ENCODE results near the gene KCNH6.
A peak's percentile ranks its signal among the peaks of the same experiment; 100 is the strongest.

Gene KCNH6

DNA sequence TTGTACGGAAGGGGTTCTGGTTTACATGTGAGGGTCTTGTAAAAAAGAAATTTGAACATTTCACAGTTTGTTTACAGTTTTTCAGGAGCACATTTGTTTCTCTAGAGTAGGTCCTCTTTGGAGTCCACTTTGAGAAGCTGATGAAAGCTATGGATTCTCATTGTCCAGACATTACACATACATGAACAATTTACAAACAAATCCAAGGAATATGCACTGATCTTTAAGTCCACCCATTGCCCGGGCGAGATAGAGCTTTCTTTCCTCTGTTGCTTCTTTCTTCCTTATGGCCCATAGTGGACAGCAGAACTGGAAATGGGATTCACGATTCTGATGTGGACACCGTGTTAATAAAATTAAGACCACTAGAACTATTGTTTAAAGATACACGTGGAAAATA lies 29.1 kb downstream of the KCNH6 start:
- peak overlapping the region in 1 of 2 donors; percentile 24 for H3K9ac ChIP-seq (ENCODE audit: low read depth in 1 of 2, low read length in 2 of 2)

DNA sequence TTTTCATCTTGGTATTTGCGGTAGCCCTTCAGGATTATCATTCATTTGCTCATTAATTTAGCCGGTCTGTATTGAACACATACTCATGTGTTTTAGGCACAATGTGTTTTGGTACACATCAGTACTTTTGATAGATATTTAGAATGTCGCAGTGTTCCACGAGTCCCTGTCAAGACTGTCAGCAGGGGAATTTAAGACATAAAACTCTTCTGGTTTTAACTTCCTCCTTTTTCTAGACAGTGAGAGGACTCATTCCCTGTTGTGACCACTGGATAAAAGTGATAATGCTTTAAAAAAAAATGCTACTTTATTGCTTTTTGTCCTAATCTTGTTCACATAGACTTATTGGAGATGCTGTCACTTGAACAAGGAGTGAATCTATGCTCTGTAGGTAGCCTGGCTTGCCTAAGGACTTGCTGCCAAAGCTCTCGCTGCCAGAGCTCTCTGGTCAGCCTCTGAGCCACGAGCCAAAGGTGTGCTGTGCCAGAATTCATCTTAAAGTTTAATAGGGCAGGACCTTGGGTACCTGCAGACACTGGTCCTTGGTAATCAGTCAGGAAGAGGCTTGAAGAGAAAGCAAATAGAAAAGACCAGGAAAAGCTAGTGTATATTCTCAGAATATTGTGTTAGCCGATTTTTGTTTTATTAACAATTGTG lies 32.5 kb downstream of the KCNH6 start:
- Histone ChIP-seq H3K9me3 (ENCODE audit: control insufficient read depth in 2 of 2, low read length in 2 of 2) (no peaks in the 10 kb centered on the region), H3K27me3 (ENCODE audit: control insufficient read depth in 2 of 2, insufficient read depth in 2 of 2, low read length in 2 of 2) (no peaks in the 10 kb centered on the region), H3K27ac (ENCODE audit: low read depth in 2 of 2, low read length in 2 of 2) (no peak overlapping the region), H3K4me1 (ENCODE audit: control insufficient read depth in 2 of 2, insufficient read depth in 2 of 2, low read length in 2 of 2) (peaks cover 12 to 18% of the 10 kb centered on the region in 2 donors), H3K9ac (ENCODE audit: low read depth in 1 of 2, low read length in 2 of 2) (no peak overlapping the region), H3K4me3 (ENCODE audit: low read length in 2 of 2) (no peak overlapping the region), H3K36me3 (ENCODE audit: control insufficient read depth in 2 of 2, insufficient read depth in 2 of 2, low read length in 2 of 2) (peaks cover 0 to 6% of the 10 kb centered on the region in 2 donors)

More for the DNA sequence above, 29.1 kb downstream of the KCNH6 start:
- Histone ChIP-seq H3K36me3 (ENCODE audit: control insufficient read depth in 2 of 2, insufficient read depth in 2 of 2, low read length in 2 of 2) (peaks cover 0 to 6% of the 10 kb centered on the region in 2 donors), H3K27me3 (ENCODE audit: control insufficient read depth in 2 of 2, insufficient read depth in 2 of 2, low read length in 2 of 2) (no peaks in the 10 kb centered on the region), H3K4me1 (ENCODE audit: control insufficient read depth in 2 of 2, insufficient read depth in 2 of 2, low read length in 2 of 2) (peaks cover 17 to 22% of the 10 kb centered on the region in 2 donors), H3K27ac (ENCODE audit: low read depth in 2 of 2, low read length in 2 of 2) (no peak overlapping the region), H3K9me3 (ENCODE audit: control insufficient read depth in 2 of 2, low read length in 2 of 2) (no peaks in the 10 kb centered on the region), H3K4me3 (ENCODE audit: low read length in 2 of 2) (peak overlapping the region; percentile 48 to 99)

DNA sequence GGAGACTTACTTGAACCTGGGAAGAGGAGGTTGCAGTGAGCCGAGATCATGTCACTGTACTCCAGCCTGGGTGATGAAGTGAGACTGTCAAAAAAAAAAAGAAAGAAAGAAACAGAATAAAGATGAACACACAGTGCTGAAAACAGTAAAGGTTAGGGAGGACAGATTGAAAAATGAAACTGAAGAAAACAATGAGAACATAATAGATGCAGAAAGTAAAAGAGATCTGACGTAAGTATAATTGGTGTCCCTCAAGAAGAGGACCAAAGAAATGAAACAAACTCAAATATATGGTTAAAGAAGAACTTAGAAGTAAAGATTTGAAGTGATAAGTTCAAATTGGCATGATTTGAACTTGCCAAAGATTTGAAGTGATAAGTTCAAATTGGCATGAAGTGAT lies 34.3 kb downstream of the KCNH6 start:
- H3K9me3 ChIP-seq (ENCODE audit: control insufficient read depth in 2 of 2, low read length in 2 of 2) = no peaks in the 10 kb centered on the region
- H3K27me3 ChIP-seq (ENCODE audit: control insufficient read depth in 2 of 2, insufficient read depth in 2 of 2, low read length in 2 of 2) = no peaks in the 10 kb centered on the region
- peaks cover 3 to 10% of the 10 kb centered on the region in 2 donors for H3K4me1 ChIP-seq (ENCODE audit: control insufficient read depth in 2 of 2, insufficient read depth in 2 of 2, low read length in 2 of 2)
- H3K36me3 ChIP-seq (ENCODE audit: control insufficient read depth in 2 of 2, insufficient read depth in 2 of 2, low read length in 2 of 2) = peaks cover 0 to 6% of the 10 kb centered on the region in 2 donors
- no peak overlapping the region for H3K9ac ChIP-seq (ENCODE audit: low read depth in 1 of 2, low read length in 2 of 2)
- no peak overlapping the region for H3K4me3 ChIP-seq (ENCODE audit: low read length in 2 of 2)
- H3K27ac ChIP-seq (ENCODE audit: low read depth in 2 of 2, low read length in 2 of 2) = no peak overlapping the region

GRCh38 chr17:63558441-63558840 lies 35.3 kb downstream of the KCNH6 start:
- Histone ChIP-seq H3K4me3 (ENCODE audit: low read length in 2 of 2) (no peak overlapping the region), H3K9me3 (ENCODE audit: control insufficient read depth in 2 of 2, low read length in 2 of 2) (no peaks in the 10 kb centered on the region), H3K4me1 (ENCODE audit: control insufficient read depth in 2 of 2, insufficient read depth in 2 of 2, low read length in 2 of 2) (peaks cover 0 to 2% of the 10 kb centered on the region in 2 donors), H3K27ac (ENCODE audit: low read depth in 2 of 2, low read length in 2 of 2) (no peak overlapping the region), H3K9ac (ENCODE audit: low read depth in 1 of 2, low read length in 2 of 2) (no peak overlapping the region), H3K27me3 (ENCODE audit: control insufficient read depth in 2 of 2, insufficient read depth in 2 of 2, low read length in 2 of 2) (no peaks in the 10 kb centered on the region), H3K36me3 (ENCODE audit: control insufficient read depth in 2 of 2, insufficient read depth in 2 of 2, low read length in 2 of 2) (peaks cover 0 to 4% of the 10 kb centered on the region in 2 donors)

- Histone ChIP-seq H3K4me1 (ENCODE audit: control insufficient read depth in 2 of 2, insufficient read depth in 2 of 2, low read length in 2 of 2) (no peaks in the 10 kb centered on the region), H3K27ac (ENCODE audit: low read depth in 2 of 2, low read length in 2 of 2) (no peak overlapping the region), H3K36me3 (ENCODE audit: control insufficient read depth in 2 of 2, insufficient read depth in 2 of 2, low read length in 2 of 2) (no peaks in the 10 kb centered on the region), H3K27me3 (ENCODE audit: control insufficient read depth in 2 of 2, insufficient read depth in 2 of 2, low read length in 2 of 2) (no peaks in the 10 kb centered on the region), H3K9me3 (ENCODE audit: control insufficient read depth in 2 of 2, low read length in 2 of 2) (no peaks in the 10 kb centered on the region), H3K4me3 (ENCODE audit: low read length in 2 of 2) (no peak overlapping the region), H3K9ac (ENCODE audit: low read depth in 1 of 2, low read length in 2 of 2) (no peak overlapping the region)
Observed at GRCh38 chr17:63561819-63562218, 38.7 kb downstream of the KCNH6 start.

DNA sequence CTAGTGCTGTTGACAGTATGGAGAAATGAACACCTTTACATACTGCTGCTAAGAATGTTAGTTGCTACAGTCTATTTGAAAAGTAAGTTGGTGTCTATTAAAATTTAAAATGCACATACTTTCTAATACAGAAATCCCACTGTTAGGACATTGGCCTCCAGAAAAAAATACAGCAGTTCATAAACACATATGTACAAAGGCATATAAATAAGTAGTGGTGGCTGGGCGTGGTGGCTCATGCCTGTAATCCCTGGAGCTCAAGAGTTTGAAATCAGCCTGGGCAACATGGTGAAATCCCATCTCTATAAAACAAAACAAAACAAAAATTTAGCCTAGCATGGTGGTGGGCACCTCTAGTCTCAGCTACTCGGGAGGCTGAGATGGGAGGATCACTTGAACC lies 40.2 kb downstream of the KCNH6 start:
- H3K4me3 ChIP-seq (ENCODE audit: low read length in 2 of 2) = no peak overlapping the region
- H3K27ac ChIP-seq (ENCODE audit: low read depth in 2 of 2, low read length in 2 of 2) = no peak overlapping the region
- H3K9me3 ChIP-seq (ENCODE audit: control insufficient read depth in 2 of 2, low read length in 2 of 2) = no peaks in the 10 kb centered on the region
- no peak overlapping the region for H3K9ac ChIP-seq (ENCODE audit: low read depth in 1 of 2, low read length in 2 of 2)
- no peaks in the 10 kb centered on the region for H3K36me3 ChIP-seq (ENCODE audit: control insufficient read depth in 2 of 2, insufficient read depth in 2 of 2, low read length in 2 of 2)
- no peaks in the 10 kb centered on the region for H3K4me1 ChIP-seq (ENCODE audit: control insufficient read depth in 2 of 2, insufficient read depth in 2 of 2, low read length in 2 of 2)
- H3K27me3 ChIP-seq (ENCODE audit: control insufficient read depth in 2 of 2, insufficient read depth in 2 of 2, low read length in 2 of 2) = no peaks in the 10 kb centered on the region

DNA sequence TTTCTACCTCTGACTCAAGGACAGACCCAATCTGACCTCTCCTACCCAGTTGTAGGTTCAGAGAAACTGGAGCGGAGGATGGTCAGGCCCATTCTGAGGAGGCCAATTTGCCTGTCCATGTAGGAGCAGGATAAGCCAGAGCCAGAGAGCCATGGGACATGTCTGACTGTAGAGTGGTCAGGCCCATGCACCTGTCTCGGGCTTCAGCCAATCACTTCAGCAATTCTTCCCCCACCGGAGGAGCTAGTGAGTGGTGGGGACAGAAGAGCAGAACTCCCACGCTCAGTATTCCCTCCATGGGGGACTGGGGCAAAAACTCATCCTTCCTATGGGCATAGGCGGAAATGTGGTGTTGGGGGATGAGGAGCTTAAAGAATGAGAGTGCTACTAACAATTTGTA lies 41.4 kb downstream of the KCNH6 start:
- Histone ChIP-seq H3K4me1 (ENCODE audit: control insufficient read depth in 2 of 2, insufficient read depth in 2 of 2, low read length in 2 of 2) (no peaks in the 10 kb centered on the region), H3K4me3 (ENCODE audit: low read length in 2 of 2) (no peak overlapping the region), H3K27me3 (ENCODE audit: control insufficient read depth in 2 of 2, insufficient read depth in 2 of 2, low read length in 2 of 2) (no peaks in the 10 kb centered on the region), H3K9me3 (ENCODE audit: control insufficient read depth in 2 of 2, low read length in 2 of 2) (no peaks in the 10 kb centered on the region), H3K27ac (ENCODE audit: low read depth in 2 of 2, low read length in 2 of 2) (no peak overlapping the region), H3K9ac (ENCODE audit: low read depth in 1 of 2, low read length in 2 of 2) (no peak overlapping the region), H3K36me3 (ENCODE audit: control insufficient read depth in 2 of 2, insufficient read depth in 2 of 2, low read length in 2 of 2) (peaks cover 0 to 3% of the 10 kb centered on the region in 2 donors)

- no peaks in the 10 kb centered on the region for H3K9me3 ChIP-seq (ENCODE audit: control insufficient read depth in 2 of 2, low read length in 2 of 2)
- H3K27me3 ChIP-seq (ENCODE audit: control insufficient read depth in 2 of 2, insufficient read depth in 2 of 2, low read length in 2 of 2) = no peaks in the 10 kb centered on the region
- no peak overlapping the region for H3K27ac ChIP-seq (ENCODE audit: low read depth in 2 of 2, low read length in 2 of 2)
- no peak overlapping the region for H3K4me3 ChIP-seq (ENCODE audit: low read length in 2 of 2)
- no peaks in the 10 kb centered on the region for H3K4me1 ChIP-seq (ENCODE audit: control insufficient read depth in 2 of 2, insufficient read depth in 2 of 2, low read length in 2 of 2)
- peaks cover 0 to 3% of the 10 kb centered on the region in 2 donors for H3K36me3 ChIP-seq (ENCODE audit: control insufficient read depth in 2 of 2, insufficient read depth in 2 of 2, low read length in 2 of 2)
- no peak overlapping the region for H3K9ac ChIP-seq (ENCODE audit: low read depth in 1 of 2, low read length in 2 of 2)
Observed at GRCh38 chr17:63567229-63567628, 44.1 kb downstream of the KCNH6 start.

GRCh38 chr17:63568563-63568962 lies 45.4 kb downstream of the KCNH6 start:
- H3K4me3 ChIP-seq (ENCODE audit: low read length in 2 of 2) = no peak overlapping the region
- H3K27me3 ChIP-seq (ENCODE audit: control insufficient read depth in 2 of 2, insufficient read depth in 2 of 2, low read length in 2 of 2) = no peaks in the 10 kb centered on the region
- H3K4me1 ChIP-seq (ENCODE audit: control insufficient read depth in 2 of 2, insufficient read depth in 2 of 2, low read length in 2 of 2) = no peaks in the 10 kb centered on the region
- no peak overlapping the region for H3K27ac ChIP-seq (ENCODE audit: low read depth in 2 of 2, low read length in 2 of 2)
- no peaks in the 10 kb centered on the region for H3K9me3 ChIP-seq (ENCODE audit: control insufficient read depth in 2 of 2, low read length in 2 of 2)
- H3K9ac ChIP-seq (ENCODE audit: low read depth in 1 of 2, low read length in 2 of 2) = no peak overlapping the region
- peaks cover 0 to 3% of the 10 kb centered on the region in 2 donors for H3K36me3 ChIP-seq (ENCODE audit: control insufficient read depth in 2 of 2, insufficient read depth in 2 of 2, low read length in 2 of 2)

DNA sequence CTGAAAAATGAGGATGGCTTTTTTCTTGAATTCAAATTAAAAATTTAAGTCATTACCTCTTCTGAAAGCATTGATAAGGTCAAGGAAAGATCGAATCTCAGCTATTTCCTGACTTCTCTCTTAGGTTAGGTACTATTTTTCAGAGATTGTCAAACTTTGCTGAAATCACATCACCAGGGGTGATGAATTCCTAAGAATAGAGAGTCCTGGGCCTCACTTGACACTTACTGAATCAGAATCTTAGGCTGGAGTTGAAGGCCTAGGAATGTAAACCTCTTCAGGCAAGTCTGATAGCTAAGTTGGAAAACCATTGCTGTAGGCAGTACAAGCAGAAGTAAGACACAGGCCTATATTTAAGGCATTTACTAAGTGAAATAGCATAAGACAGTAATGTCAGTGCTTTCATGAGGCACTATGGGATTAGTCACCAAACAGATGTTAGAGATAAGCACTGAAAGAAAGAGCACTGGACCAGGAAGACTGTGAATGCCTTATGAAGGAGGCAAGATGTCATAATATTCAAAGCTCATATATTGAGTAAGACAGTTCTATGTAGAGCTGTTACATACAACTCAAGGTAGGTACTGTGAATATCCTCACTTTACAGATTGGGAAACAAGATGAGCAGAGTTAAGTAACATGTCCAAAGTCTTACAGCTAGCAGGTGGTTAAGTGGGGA lies 48.6 kb downstream of the KCNH6 start:
- Histone ChIP-seq H3K4me3 (ENCODE audit: low read length in 2 of 2) (no peak overlapping the region), H3K4me1 (ENCODE audit: control insufficient read depth in 2 of 2, insufficient read depth in 2 of 2, low read length in 2 of 2) (no peaks in the 10 kb centered on the region), H3K9me3 (ENCODE audit: control insufficient read depth in 2 of 2, low read length in 2 of 2) (no peaks in the 10 kb centered on the region), H3K27ac (ENCODE audit: low read depth in 2 of 2, low read length in 2 of 2) (no peak overlapping the region), H3K9ac (ENCODE audit: low read depth in 1 of 2, low read length in 2 of 2) (no peak overlapping the region), H3K27me3 (ENCODE audit: control insufficient read depth in 2 of 2, insufficient read depth in 2 of 2, low read length in 2 of 2) (no peaks in the 10 kb centered on the region), H3K36me3 (ENCODE audit: control insufficient read depth in 2 of 2, insufficient read depth in 2 of 2, low read length in 2 of 2) (peaks cover 0 to 3% of the 10 kb centered on the region in 2 donors)

Measured in mucosa of rectum (tissue), 2 donors.